ENCODE data around the gene PMS1. TPM values are rescaled to one million over a fixed set of nuclear protein-coding genes. Genes with fewer than 3 reads are reported as not detected.

PMS1 gene
- total RNA-seq, 1 donor from 2014 or later = 18.8 TPM

GRCh38 chr2:189848276-189848675 is 64.0 kb downstream of the PMS1 start:
- no peak for DNase-seq (ENCODE audit: low read depth)
- no peak overlapping the region for H3K4me3 ChIP-seq (ENCODE audit: low read depth, low read length)
- H3K27me3 ChIP-seq (ENCODE audit: control insufficient read depth, insufficient read depth, low read length) = no peaks in the 10 kb centered on the region
- peaks cover 1% of the 10 kb centered on the region for H3K36me3 ChIP-seq (ENCODE audit: control insufficient read depth, insufficient read depth, low read length)
- TF ChIP-seq, protein P1, sequence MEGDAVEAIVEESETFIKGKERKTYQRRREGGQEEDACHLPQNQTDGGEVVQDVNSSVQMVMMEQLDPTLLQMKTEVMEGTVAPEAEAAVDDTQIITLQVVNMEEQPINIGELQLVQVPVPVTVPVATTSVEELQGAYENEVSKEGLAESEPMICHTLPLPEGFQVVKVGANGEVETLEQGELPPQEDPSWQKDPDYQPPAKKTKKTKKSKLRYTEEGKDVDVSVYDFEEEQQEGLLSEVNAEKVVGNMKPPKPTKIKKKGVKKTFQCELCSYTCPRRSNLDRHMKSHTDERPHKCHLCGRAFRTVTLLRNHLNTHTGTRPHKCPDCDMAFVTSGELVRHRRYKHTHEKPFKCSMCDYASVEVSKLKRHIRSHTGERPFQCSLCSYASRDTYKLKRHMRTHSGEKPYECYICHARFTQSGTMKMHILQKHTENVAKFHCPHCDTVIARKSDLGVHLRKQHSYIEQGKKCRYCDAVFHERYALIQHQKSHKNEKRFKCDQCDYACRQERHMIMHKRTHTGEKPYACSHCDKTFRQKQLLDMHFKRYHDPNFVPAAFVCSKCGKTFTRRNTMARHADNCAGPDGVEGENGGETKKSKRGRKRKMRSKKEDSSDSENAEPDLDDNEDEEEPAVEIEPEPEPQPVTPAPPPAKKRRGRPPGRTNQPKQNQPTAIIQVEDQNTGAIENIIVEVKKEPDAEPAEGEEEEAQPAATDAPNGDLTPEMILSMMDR (IDR thresholded peaks at IDR 0.05; ENCODE audit: insufficient read depth, low read length, poor library complexity, severe bottlenecking) = no peak

GRCh38 chr2:189849550-189849949 is 65.3 kb downstream of the PMS1 start:
- TF ChIP-seq, protein P1 (IDR thresholded peaks at IDR 0.05; ENCODE audit: insufficient read depth, low read length, poor library complexity, severe bottlenecking) = no peak
- Histone ChIP-seq H3K27me3 (ENCODE audit: control insufficient read depth, insufficient read depth, low read length) (no peaks in the 10 kb centered on the region), H3K36me3 (ENCODE audit: control insufficient read depth, insufficient read depth, low read length) (peaks cover 1% of the 10 kb centered on the region), H3K4me3 (ENCODE audit: low read depth, low read length) (no peak overlapping the region)
- no peak for DNase-seq (ENCODE audit: low read depth)

DNA sequence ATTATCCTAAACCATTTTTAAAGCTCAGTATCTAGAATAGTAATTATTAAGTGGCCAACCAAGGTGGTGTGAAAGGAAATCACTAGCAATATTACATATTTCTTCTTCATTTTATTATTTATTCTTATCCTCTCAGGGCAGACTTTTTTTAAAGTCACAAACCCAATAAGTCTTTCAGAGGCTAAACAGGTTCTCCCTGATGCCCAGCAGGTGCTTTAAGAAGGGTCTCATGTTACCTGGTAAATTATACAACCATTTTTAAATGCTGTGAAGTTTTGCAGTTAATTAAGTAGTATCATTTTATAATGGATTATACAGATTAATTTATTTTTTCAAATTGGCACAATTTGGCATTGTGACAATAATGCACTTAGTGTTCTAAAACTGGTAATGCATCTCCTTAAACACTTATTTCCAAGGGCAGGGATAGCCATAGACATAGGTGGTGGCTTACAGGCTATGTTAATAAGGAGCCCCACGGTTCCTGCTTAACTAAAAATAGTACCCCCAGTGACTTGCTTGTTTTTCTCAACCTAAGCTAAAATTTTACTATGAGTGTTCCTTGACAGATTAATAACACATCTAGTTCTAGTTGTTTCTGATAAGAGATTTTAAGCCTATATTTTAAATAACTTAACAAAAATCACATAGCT is 67.0 kb downstream of the PMS1 start:
- no peak for DNase-seq (ENCODE audit: low read depth)
- TF ChIP-seq, protein P1 (IDR thresholded peaks at IDR 0.05; ENCODE audit: insufficient read depth, low read length, poor library complexity, severe bottlenecking) = no peak
- H3K4me3 ChIP-seq (ENCODE audit: low read depth, low read length) = no peak overlapping the region
- H3K27me3 ChIP-seq (ENCODE audit: control insufficient read depth, insufficient read depth, low read length) = no peaks in the 10 kb centered on the region
- H3K36me3 ChIP-seq (ENCODE audit: control insufficient read depth, insufficient read depth, low read length) = peaks cover 1% of the 10 kb centered on the region

- no peak for DNase-seq (ENCODE audit: low read depth)
- no peak overlapping the region for H3K4me3 ChIP-seq (ENCODE audit: low read depth, low read length)
These were observed 69.9 kb downstream of the PMS1 start for GRCh38 chr2:189854187-189854586.

DNA sequence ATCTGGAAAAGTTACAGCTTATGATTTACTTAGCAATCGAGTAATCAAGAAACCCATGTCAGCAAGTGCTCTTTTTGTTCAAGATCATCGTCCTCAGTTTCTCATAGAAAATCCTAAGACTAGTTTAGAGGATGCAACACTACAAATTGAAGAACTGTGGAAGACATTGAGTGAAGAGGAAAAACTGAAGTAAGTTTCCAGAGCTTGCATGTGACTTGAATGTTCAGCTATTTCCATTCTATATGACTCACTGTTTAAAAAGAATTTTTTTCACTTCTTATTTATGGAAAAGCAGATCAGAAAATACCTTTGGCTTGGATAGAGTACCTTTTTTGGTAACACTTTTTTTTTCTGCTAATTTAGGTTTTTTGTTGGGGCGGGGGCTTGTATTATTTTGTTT is 70.7 kb downstream of the PMS1 start:
- Histone ChIP-seq H3K27me3 (ENCODE audit: control insufficient read depth, insufficient read depth, low read length) (no peaks in the 10 kb centered on the region), H3K36me3 (ENCODE audit: control insufficient read depth, insufficient read depth, low read length) (peaks cover 1% of the 10 kb centered on the region), H3K4me3 (ENCODE audit: low read depth, low read length) (no peak overlapping the region)
- TF ChIP-seq, protein P1 (IDR thresholded peaks at IDR 0.05; ENCODE audit: insufficient read depth, low read length, poor library complexity, severe bottlenecking) = no peak
- DNase-seq (ENCODE audit: low read depth) = no peak

More at GRCh38 chr2:189854187-189854586, 69.9 kb downstream of the PMS1 start:
- H3K36me3 ChIP-seq (ENCODE audit: control insufficient read depth, insufficient read depth, low read length) = no peaks in the 10 kb centered on the region
- TF ChIP-seq, protein P1 (IDR thresholded peaks at IDR 0.05; ENCODE audit: insufficient read depth, low read length, poor library complexity, severe bottlenecking) = no peak
- H3K27me3 ChIP-seq (ENCODE audit: control insufficient read depth, insufficient read depth, low read length) = no peaks in the 10 kb centered on the region

DNA sequence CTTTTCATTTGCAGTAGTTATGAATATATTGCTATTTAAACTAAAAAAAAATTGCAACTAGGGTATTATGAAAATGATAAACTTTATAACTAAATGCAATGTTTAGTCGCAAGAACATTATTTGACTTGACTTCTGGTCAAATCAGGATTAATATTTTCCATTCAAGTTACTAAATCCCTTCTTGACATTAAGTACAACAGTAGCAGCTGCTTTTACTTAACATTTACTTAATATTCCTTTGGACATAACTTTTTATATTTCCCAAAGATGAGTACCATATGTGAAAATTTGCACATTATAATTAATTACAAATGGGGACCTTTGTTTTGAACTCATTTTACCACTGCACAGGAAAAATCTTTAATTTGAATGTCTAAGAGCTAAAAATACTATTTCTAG is 74.0 kb downstream of the PMS1 start:
- no peak for DNase-seq (ENCODE audit: low read depth)
- H3K4me3 ChIP-seq (ENCODE audit: low read depth, low read length) = no peak overlapping the region
- TF ChIP-seq, protein P1 (IDR thresholded peaks at IDR 0.05; ENCODE audit: insufficient read depth, low read length, poor library complexity, severe bottlenecking) = no peak
- H3K27me3 ChIP-seq (ENCODE audit: control insufficient read depth, insufficient read depth, low read length) = no peaks in the 10 kb centered on the region
- peaks cover 1% of the 10 kb centered on the region for H3K36me3 ChIP-seq (ENCODE audit: control insufficient read depth, insufficient read depth, low read length)
